GM18909 (cell line): ENCODE measurements around the gene YWHAH.
A peak's percentile ranks its signal among the peaks of the same experiment; 100 is the strongest.

Experiments
- ATAC-seq: cut with Tn5 transposase; IDR thresholded peaks from one replicate; pipeline ENCODE4 v1.9.1; 2021; ENCODE audit warnings: mild to moderate bottlenecking; ENCODE audit not compliant: unreplicated experiment, poor library complexity

Gene YWHAH

DNA sequence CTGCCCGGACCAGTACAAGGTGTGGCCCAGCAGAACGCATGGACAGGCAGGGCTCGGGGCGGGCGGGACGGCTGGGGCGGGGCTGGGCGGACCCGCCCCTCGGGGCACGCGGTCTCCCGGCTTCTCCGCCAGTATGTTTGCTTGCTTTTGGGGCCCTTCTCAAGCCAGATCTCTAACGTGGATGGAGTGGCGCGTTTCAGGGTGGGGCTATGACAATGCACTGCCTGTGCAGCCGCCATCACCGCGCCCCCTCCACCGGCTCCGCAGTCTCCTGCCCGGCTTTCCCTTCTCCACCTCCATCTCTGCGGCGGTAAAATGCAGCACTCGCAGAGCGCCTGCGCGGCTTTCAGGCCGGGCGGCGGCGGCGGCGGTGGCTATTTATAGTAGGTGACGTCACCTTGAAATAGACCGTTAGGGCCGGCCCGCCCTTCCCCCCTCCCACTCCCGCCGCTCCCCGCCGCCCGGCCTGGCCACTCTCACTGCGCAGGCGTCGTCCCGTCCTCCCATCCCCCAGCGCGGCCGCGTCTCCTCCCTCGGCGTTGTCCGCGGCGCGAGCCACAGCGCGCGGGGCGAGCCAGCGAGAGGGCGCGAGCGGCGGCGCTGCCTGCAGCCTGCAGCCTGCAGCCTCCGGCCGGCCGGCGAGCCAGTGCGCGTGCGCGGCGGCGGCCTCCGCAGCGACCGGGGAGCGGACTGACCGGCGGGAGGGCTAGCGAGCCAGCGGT, at the start of gene YWHAH:
Gene YWHAH (plus strand): TSS at position 558 of the 722 bp plus-strand sequence. CDS start 199 bp downstream, outside the sequence.
- ATAC-seq, result peak; percentile 75

DNA sequence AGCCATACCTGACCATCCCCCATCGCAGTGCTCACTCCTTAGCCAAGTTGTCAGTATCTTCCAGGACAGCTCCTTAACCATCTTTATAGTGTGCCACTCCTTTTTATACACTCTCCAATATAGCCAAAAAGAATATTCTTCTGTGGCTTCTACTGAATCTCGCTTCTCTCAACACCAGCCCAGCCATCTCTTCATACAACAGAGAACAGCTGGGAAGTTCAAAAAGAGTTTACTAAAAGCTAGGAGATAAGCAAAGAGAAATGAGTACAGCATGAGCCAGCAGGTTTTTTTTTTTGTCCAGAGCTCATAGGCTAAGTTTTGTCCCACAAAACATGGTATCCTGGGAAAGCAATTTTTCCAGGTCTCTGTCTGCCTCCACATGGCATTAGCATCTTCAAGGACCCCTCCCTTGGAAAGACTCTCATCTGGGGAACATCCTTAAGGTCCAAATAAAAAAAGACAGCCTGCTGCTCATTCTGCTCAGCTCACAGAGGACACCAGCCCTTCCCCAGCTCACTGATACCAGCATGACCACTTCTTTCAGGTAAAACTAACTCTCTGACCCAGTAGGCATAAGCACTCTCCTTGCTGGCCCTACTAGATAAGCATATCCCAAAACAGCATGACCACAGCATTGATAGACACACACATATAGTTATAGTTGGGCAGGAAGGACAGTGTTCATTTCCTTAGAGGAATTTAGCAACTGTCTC, 48.8 kb upstream of the YWHAH start:
- ATAC-seq, result no peak

DNA sequence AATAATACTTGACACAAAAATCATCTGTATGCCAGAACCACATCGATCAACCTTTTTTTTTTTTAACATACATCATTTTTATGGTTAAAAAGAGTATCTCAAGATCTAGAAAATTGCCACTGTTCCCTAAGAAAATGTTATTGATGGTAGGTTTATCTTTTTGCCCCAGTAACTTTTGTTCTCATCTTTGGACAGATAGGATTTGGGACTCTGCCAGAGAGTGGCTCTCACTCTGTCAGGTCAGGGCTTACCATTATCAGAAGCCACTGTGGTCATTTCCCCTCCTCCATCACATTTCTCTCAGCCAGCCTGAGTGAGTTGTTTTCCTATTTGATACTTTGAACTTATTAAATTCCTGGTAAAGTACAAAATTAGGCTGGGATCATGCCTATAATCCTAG, 47.9 kb upstream of the YWHAH start:
- ATAC-seq, result no peak

DNA sequence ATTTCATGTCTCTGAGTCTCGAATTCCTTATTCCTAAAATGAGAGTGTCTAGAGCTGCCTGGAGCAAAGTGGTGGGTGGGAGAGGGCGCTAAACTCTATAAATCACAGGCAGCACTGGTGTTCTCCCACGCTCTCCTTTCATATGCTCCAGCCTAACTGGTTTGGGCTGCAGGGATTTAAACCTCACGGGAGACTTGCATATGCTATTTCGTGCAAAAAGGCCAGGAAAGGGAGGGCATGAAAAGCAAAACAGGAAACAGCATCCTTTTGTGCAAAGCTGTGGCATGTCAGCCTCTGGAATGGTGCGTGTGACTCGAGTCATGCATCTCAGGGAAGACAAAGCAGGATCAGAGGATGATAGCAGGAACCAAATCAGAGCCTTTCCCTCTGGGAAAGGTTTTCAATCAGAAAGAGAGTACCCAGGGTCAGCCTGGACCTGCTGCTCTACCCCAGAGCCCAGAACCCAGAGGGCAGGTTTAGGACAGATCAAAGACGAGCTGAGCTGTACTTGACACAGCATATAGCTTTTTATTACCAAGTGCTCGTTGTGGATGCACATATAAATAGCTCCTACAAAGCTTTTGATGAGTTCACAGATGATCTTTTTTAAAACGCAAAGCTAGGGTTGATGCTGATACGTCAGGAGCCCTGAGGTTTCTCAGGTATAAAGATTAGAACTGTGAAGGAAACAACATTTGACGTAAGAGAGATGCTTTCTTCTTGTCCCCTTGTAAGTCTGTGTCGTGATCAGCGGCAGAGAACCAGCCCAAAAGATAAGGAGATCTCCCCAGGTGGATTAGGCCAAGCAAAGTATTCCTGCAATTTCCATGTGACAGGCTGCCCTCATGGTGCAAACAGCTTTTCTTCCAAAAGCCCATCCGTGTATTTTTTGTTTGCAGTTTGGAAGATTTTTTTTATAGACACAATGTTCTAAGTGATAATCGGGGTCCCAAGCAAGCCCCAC, 46.2 kb upstream of the YWHAH start:
- ATAC-seq, result no peak

DNA sequence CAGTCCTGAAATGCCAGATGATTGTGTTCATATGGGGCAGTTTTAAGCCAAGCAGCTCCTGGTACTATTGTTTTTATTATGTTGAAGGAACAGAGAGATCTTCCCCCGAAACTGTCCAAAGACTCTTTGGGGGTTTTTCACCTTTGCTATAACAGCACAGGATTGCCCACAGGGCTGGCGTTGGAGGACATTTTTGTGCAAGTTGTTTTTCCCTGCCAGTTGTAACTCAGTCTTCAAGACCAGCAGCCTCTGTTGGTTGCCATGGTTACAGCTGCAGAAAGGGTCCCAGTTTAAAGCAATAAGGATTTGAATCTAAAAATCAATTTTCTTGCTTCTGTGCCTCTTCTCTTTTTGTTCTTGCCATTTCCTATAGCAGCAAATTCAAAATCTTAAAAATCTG, 45.4 kb upstream of the YWHAH start:
- no peak for ATAC-seq

DNA sequence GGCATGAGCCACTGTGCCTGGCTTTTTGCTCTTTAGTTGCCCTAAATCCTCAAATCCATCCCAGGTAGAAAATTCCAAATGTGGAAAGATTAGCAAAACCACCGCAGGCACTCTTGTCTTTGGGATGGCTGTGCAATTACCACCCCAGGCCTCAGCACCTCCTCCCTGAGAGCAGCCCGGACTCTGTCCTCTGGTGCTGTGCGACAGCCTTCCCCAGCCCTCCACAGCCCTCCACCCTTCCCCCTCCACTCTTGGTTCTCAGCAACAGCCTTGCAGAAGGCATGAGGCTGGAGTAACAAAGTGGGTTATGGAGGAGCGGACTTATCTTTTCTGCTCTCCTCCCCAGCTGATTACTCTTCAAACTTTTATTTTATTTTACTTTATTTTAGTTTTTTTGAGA, 44.7 kb upstream of the YWHAH start:
- no peak for ATAC-seq

DNA sequence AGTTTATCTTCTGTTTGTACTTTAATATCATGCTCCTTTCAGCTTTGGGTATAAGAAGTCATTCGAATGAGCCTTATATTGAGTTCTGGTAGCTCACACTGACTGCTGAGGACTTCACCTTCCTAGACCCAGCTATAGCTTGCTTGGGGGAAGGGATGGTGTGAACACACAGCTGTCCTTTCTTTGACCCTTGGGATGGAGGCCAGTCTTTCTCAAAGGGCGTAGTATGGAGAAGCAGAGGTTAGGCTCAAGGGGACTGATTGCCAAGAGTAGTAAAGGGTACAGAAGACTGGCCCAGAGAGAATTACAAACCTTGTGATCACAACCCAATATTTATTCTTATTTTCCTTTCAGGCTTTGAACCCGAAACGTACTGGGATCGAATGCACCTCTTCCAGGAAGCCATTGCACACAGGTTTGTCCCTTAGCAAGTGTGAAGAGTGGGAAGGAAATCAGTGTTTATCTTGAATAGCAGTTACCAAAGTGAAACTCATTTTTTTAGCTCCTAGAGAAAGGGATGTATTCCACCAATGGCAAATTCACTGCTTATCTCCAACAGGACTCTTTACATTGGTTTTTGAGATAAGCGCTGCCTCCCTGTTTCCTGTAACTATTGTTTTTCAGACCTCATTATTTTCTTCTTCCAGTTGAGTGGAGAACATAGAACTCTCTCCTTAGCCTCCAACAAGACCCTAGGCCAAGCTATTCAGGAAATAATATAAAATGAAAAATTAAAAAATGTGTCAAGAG, 42.8 kb upstream of the YWHAH start:
- no peak for ATAC-seq

DNA sequence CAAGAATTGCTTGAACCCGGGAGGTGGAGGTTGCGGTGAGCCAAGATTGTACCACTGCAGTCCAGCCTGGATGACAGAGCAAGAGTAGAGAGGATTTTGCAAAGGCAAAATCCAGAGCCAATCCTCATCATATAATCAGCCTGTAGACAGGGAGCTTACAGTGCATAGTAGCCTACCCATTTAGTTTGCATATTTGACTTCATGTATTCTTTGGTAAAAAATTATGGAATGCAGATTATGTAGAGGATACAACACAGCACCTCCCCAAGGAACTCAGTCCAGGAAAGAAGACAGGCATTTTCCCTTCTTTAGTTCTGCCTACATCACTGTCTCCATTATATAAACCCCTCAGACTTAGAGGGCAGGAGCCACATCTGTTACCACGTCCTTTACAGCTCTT, 39.7 kb upstream of the YWHAH start:
- ATAC-seq, result no peak

DNA sequence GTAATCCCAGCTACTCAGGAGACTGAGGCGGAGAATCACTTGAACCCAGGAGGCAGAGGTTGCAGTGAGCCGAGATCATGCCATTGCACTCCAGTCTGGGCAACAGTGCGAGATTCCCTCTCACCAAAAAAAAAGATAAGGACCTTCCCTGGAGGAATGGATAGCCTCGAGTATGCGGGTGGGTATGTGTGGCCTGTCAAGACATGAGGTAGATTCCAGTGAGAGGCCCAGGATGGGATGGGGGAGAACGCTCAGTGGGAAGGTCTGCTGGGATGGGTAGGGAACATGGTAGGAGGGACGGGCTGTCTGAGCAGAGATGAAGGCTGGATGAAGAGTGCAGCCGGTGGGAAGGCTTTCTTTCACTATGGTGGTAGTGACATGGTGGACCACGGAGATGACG, 39.0 kb upstream of the YWHAH start:
- ATAC-seq, result no peak

DNA sequence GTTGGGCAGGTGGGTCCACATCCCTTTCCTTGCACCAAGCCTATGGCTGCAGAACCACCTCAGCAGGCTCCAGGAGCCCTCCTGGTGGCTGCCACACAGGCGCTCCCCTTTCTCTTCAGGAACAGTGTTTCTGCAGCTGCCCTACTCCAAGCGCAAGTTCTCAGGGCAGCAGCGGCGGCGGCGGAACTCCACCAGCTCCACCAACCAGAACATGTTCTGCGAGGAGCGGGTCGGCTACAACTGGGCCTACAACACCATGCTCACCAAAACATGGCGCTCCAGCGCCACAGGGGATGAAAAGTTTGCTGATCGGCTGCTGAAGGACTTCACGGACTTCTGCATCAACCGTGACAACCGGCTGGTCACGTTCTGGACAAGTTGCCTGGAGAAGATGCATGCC, 38.2 kb upstream of the YWHAH start:
- no peak for ATAC-seq

DNA sequence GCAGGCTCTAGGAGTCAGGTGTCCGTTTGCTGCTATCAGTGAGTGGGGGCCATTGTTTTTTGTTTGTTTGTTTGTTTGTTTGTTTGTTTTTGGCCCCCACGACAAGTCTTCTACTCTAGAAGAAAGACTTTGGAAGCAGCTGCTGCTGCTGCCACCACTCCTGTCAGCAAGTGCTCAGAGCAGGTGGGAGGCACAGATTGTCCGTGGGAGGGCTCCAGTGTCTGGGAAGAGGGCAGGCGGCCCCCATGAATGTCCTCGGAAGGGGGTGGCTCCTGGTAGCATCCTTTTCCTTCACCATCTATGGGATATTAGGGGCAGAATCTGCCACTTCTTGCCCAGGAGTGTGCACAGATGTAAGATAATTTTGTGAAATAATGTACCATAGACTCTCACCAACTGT, 37.8 kb upstream of the YWHAH start:
- no peak for ATAC-seq

DNA sequence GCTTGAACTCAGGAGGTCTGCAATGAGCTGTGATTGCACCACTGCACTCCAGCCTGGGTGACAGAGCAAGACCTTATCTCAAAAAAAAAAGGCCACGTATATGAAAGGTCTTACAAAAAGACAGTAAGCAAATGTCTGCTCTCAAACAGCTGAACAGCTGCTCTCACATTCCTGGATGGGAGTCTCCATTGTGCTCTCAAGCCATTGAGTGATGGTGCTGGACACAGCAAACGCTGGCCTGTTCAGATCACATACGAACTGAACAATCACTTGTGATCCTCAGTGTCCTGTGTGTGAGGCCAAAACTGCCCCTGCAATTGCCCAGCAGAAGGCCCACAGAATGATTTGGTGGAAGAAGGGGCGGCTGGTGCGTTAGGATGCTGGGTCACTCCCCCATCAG, 34.4 kb upstream of the YWHAH start:
- ATAC-seq, result no peak

DNA sequence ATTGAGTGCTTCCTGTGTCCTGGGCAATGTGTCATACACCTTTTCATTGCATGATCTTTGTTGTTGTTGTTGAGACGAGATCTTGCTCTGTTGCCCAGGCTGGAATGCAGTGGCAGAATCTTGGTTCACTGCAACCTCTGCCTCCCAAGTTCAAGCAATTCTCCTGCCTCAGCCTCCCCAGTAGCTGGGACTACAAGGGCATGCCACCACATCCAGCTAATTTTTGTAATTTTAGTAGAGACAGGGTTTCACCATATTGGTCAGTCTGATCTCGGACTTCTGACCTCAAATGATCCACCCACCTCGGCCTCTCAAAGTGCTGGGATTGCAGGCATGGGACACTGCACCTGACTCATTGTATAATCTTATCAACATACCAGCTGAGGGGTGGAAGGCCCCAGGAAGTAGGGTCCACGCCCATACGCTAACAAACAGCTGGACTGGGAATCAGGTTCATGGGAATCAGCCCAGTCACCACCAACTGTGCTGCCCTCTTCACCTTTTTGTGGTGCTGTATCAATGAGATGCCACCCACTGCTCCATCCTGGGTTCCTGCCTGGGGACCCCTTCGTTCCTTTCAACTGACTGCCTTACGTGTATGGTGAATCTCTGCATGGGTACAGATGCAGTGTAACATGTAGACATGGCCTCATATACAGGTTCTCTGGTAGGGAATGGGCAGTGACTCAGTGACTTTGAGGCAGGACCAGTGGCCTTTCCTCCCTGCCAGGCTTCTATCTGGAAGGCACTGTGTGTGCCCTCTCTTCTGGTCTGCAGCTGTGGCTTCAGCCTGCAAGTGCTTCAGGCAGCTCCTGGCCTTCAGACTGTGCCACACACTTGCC, 32.5 kb upstream of the YWHAH start:
- ATAC-seq, result no peak

DNA sequence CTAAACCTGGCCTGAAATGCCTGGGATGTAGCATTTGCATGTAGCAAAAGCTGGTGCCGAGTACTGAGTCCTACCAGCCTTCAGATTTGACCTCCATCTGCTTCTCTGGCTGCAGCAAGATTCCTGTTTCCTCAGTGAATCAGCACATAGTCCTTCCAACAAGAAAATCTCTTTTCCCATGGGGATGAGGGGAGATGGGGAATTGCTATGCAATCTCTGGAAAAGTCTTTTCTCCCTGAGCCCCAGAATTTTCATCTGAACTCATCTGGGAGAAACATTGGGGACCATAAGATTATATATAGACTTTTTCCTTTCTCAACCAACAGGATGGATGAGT, 32.0 kb upstream of the YWHAH start:
- ATAC-seq, result no peak

DNA sequence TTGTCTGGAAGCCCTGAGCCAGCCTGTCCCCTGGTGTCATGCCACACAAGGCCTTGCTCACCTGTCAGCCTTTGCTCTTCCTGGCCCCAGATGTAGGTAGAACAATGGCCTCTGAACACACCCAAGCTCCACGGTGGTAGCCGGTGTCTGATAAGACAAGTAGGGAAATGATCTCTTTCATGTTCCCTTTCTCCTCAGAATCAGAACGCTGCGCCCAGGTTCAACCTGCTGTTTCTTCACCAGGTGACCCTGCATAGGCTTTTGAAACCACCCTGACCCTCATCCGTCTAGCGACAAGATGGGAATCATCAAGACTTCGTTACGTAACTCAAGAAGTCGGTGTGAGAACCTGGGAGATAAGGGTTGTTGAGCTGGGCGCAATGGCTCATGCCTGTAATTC, 28.7 kb upstream of the YWHAH start:
- ATAC-seq, result no peak

DNA sequence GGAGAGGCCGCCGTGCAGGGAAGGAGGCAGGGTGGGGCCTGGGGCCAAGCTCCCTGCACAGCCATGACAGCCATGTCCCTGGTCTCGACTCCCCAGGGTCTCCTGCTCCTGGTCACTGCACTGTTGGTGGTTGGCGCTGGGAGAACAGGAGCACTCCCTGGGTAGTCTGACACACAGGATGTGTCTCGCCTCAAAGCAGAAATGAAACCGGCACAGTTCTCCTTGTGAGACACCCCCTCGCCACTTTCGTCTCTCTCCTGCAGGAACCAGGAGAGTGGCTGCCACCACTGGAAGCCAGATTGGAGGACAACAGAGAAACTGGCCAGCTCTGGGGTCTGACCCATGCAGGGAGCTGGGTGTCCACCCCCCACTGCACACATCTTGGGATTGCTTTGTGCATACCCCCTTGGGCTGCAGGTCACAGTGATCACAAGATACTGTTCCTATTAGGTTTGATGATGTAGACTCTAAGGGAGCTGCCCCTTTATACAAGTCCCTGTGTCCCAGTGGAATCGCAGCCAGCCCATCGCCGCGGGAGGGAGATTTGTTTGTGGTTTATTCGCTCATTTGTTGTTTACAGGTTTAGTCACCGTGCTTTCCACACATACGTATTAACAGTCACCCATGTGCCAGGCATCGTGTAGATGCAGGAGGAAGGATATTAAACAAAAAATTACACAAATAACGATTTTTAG, 27.0 kb upstream of the YWHAH start:
- ATAC-seq, result peak; percentile 63

DNA sequence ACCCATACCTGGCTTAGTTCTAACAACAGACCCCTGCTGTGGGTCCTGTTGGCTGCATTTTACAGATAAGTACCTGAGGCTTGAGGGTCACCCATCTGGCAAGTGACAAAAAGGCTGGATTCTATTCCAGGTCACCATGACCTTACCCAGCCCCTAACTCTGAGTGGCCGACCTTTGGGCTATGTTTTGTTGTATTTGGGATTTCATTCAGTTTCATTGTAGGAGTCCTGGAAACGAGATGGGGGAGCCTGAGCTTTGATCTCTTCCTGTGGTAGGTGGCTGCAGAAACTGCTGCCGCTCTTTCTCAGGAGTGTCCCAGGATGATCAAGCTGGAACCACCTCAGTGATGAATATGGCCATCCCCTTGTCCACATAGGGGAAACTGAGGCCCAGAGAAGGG, 24.6 kb upstream of the YWHAH start:
- no peak for ATAC-seq

DNA sequence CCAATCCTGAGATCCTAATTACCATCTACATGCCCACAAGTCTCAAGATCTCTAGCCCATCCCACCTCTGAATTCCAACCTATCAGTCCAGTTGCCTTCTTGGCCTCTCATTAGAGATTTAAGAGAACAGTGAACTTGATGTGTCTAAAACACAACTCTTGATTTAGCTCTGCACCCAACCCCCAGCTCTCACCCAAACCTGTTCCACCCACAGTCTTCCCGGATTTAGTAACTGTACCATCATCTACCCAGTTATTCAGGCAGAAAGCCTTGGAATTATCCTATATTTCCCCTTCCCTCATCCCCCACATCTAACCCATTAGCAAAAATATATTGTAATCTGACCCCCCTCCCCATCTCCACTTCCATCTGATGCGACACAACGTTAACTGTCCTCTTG, 24.0 kb upstream of the YWHAH start:
- ATAC-seq, result no peak

DNA sequence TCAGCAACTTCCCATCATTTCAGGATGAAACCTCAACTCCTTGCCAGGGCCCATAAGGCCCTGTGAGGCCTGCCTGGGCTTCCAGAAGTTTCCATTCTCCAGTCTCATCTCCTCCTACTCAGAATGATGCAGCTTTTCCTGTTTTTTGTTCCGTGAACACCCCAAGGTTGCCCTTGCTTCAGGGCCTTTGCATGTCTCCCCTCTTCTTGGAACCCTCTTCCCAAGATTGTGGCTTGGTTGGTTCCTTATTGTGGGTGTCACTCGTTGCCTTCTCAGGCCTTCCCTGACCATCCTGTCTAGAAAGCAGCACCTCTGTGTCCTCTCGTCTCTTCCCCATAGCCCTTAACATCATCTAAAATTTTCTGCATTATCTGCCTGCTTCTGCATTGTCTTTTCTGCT, 23.2 kb upstream of the YWHAH start:
- ATAC-seq, result no peak
